ENCODE measurements around the gene RCAN2. TPM values are rescaled to one million over a fixed set of nuclear protein-coding genes. Genes with fewer than 3 reads are reported as not detected.

The RCAN2 gene
- total and polyA plus RNA-seq, 2 donors (not counting 3 experiments of a cell fraction or from before 2014, with no cell fraction given), result 0.07 to 0.33 TPM

DNA sequence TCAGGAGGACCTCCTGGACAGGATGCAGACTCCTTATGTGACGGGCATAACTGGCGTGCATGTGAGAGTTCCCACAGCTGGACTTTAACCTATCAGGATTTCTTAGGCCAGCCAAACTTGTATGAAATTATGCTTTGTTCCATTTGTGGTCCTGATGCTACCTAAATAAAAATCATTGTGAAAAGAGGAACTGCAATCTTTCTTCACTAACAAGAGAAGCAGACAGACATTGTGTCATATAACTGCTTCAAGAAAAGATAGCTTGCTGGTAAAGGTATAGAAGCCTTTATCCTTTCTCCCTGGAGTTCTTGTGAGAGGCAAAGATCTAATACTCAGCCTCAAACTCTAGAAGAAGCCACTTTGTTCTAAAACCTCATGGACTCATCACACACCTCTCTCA lies 233.0 kb downstream of the RCAN2 start:
- Histone ChIP-seq H3K9ac (replicated peaks; ENCODE audit: extremely low read depth, insufficient read depth, low read length) (no peak overlapping the region), H3K9me3 (replicated peaks; ENCODE audit: control insufficient read depth, insufficient read depth, low read length) (no peaks in the 10 kb centered on the region), H3K27ac (ENCODE audit: insufficient read depth, low read depth, low read length) (no peak overlapping the region), H3K27me3 (ENCODE audit: control insufficient read depth in 2 of 2, insufficient read depth in 2 of 2, low read length in 2 of 2) (peaks cover 0 to 3% of the 10 kb centered on the region in 2 experiments), H3K79me2 (ENCODE audit: control insufficient read depth, insufficient read depth, low read length) (no peaks in the 10 kb centered on the region), H3K36me3 (ENCODE audit: control insufficient read depth in 2 of 2, extremely low read depth in 1 of 2, insufficient read depth in 2 of 2, low read length in 2 of 2) (no peaks in the 10 kb centered on the region), H3K4me2 (ENCODE audit: insufficient read depth, low read length) (no peak overlapping the region), H4K20me1 (replicated peaks; ENCODE audit: control insufficient read depth, extremely low read depth, insufficient read depth, low read length) (no peaks in the 10 kb centered on the region), H3K9me1 (replicated peaks; ENCODE audit: control insufficient read depth, extremely low read depth, insufficient read depth, low read length) (no peaks in the 10 kb centered on the region), H2AFZ (ENCODE audit: low read depth, low read length) (no peak overlapping the region), H3K4me1 (ENCODE audit: control insufficient read depth, extremely low read depth, insufficient read depth, low read length) (no peaks in the 10 kb centered on the region), H3K4me3 (replicated peaks in 1 of 3; ENCODE audit: insufficient read depth in 1 of 3, low read depth in 1 of 3, low read length in 3 of 3) (no peak overlapping the region)
- POLR2A ChIA-PET, result no interaction called here
- DNase-seq (ENCODE audit: low read depth, low spot score) (no peak), FAIRE-seq (no peak)
- intact Hi-C loops (cut with micrococcal nuclease), result no loop called here
- dilution Hi-C loops (cut with MboI; ENCODE audit: extremely low pct_ligation_motif_present, low sequenced_read_pairs), result no loop called here
- CTCF ChIA-PET, result no interaction called here
- TF ChIP-seq POLR2A (IDR thresholded peaks at IDR 0.05; ENCODE audit: low read depth, low read length), result no peak
- no peak for TF ChIP-seq GATA2 (IDR thresholded peaks at IDR 0.05; ENCODE audit: insufficient read depth, insufficient read length, low read depth, low read length)
- TF ChIP-seq CTCF (IDR thresholded peaks at IDR 0.05; ENCODE audit: extremely low read depth in 1 of 2, insufficient read depth in 1 of 2, low read depth in 1 of 2, low read length in 2 of 2), result no peak
- no peak for TF ChIP-seq EZH2 (IDR thresholded peaks at IDR 0.05; ENCODE audit: borderline replicate concordance, low read depth, low read length, severe bottlenecking)
- TF ChIP-seq, protein P1, sequence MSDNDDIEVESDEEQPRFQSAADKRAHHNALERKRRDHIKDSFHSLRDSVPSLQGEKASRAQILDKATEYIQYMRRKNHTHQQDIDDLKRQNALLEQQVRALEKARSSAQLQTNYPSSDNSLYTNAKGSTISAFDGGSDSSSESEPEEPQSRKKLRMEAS (IDR thresholded peaks at IDR 0.05; ENCODE audit: insufficient read depth, insufficient read length), result no peak
- TF ChIP-seq MYC (IDR thresholded peaks at IDR 0.05; ENCODE audit: low read depth, low read length), result no peak
- BruUV-seq (replicated peaks), result no TSS peak

GRCh38 chr6:46255528-46255927 lies 235.7 kb downstream of the RCAN2 start:
- Histone ChIP-seq H3K9me1 (replicated peaks; ENCODE audit: control insufficient read depth, extremely low read depth, insufficient read depth, low read length) (no peaks in the 10 kb centered on the region), H3K4me3 (replicated peaks in 1 of 3; ENCODE audit: insufficient read depth in 1 of 3, low read depth in 1 of 3, low read length in 3 of 3) (no peak overlapping the region), H3K27ac (ENCODE audit: insufficient read depth, low read depth, low read length) (no peak overlapping the region), H3K79me2 (ENCODE audit: control insufficient read depth, insufficient read depth, low read length) (no peaks in the 10 kb centered on the region), H3K9ac (replicated peaks; ENCODE audit: extremely low read depth, insufficient read depth, low read length) (no peak overlapping the region), H3K4me1 (ENCODE audit: control insufficient read depth, extremely low read depth, insufficient read depth, low read length) (no peaks in the 10 kb centered on the region), H3K9me3 (replicated peaks; ENCODE audit: control insufficient read depth, insufficient read depth, low read length) (no peaks in the 10 kb centered on the region), H3K36me3 (ENCODE audit: control insufficient read depth in 2 of 2, extremely low read depth in 1 of 2, insufficient read depth in 2 of 2, low read length in 2 of 2) (no peaks in the 10 kb centered on the region), H3K4me2 (ENCODE audit: insufficient read depth, low read length) (no peak overlapping the region), H3K27me3 (ENCODE audit: control insufficient read depth in 2 of 2, insufficient read depth in 2 of 2, low read length in 2 of 2) (peaks cover 0 to 3% of the 10 kb centered on the region in 2 experiments), H2AFZ (ENCODE audit: low read depth, low read length) (no peak overlapping the region), H4K20me1 (replicated peaks; ENCODE audit: control insufficient read depth, extremely low read depth, insufficient read depth, low read length) (no peaks in the 10 kb centered on the region)
- DNase-seq (ENCODE audit: low read depth, low spot score) (no peak), FAIRE-seq (no peak)
- dilution Hi-C loops (cut with MboI; ENCODE audit: extremely low pct_ligation_motif_present, low sequenced_read_pairs) (no loop called here), intact Hi-C loops (cut with micrococcal nuclease) (no loop called here)
- CTCF ChIA-PET, result no interaction called here
- BruUV-seq (replicated peaks), result no TSS peak
- POLR2A ChIA-PET, result no interaction called here
- TF ChIP-seq GATA2 (IDR thresholded peaks at IDR 0.05; ENCODE audit: insufficient read depth, insufficient read length, low read depth, low read length) (no peak), CTCF (IDR thresholded peaks at IDR 0.05; ENCODE audit: extremely low read depth in 1 of 2, insufficient read depth in 1 of 2, low read depth in 1 of 2, low read length in 2 of 2) (no peak), POLR2AphosphoS5 (IDR thresholded peaks at IDR 0.05; ENCODE audit: insufficient read depth, low read depth, low read length) (no peak), MYC (IDR thresholded peaks at IDR 0.05; ENCODE audit: low read depth, low read length) (no peak), EZH2 (IDR thresholded peaks at IDR 0.05; ENCODE audit: borderline replicate concordance, low read depth, low read length, severe bottlenecking) (no peak), JUN (IDR thresholded peaks at IDR 0.05; ENCODE audit: borderline replicate concordance, insufficient read depth, insufficient read length, low read depth) (no peak), POLR2A (IDR thresholded peaks at IDR 0.05; ENCODE audit: low read depth, low read length) (no peak), FOS (IDR thresholded peaks at IDR 0.05; ENCODE audit: borderline replicate concordance, insufficient read depth, low read length) (no peak)
- TF ChIP-seq, protein P1 (IDR thresholded peaks at IDR 0.05; ENCODE audit: insufficient read depth, insufficient read length), result no peak
